Astrocyte (in vitro differentiated cells and primary cell): Measurements from ENCODE around the gene KDELR1. TPM values are rescaled to one million over a fixed set of nuclear protein-coding genes. Genes with fewer than 3 reads are reported as not detected.

Source experiments
- DNase-seq: peaks from one replicate; pipeline ENCODE4 v3.0.0-alpha.2; 2010; ENCODE audit warnings: low read depth
- FAIRE-seq: peaks from 2 replicates; lab custom pipeline; 2011; peaks lifted over from hg19 to GRCh38; lab: Jason Lieb, UNC
- H2AFZ ChIP-seq: 2 replicates; pipeline ENCODE4 v1.6.0; 2012; ENCODE audit warnings: low read depth, low read length, inconsistent platforms
- H3K27ac ChIP-seq: 2 replicates; pipeline ENCODE4 v1.5.1; 2011; ENCODE audit warnings: low read depth, low read length, inconsistent platforms
- H3K27me3 ChIP-seq: 2 replicates; pipeline ENCODE4 v1.6.0; 2011; ENCODE audit warnings: low read length, inconsistent platforms; ENCODE audit not compliant: insufficient read depth
- H3K36me3 ChIP-seq: 2 replicates; pipeline ENCODE4 v1.5.1; 2011; ENCODE audit warnings: low read length, inconsistent platforms; ENCODE audit not compliant: insufficient read depth
- H3K4me1 ChIP-seq: 2 replicates; pipeline ENCODE4 v1.5.1; 2011; ENCODE audit warnings: low read length, inconsistent platforms; ENCODE audit not compliant: insufficient read depth
- H3K4me2 ChIP-seq: 2 replicates; pipeline ENCODE4 v1.6.0; 2012; ENCODE audit warnings: low read length, inconsistent platforms
- H3K4me3 ChIP-seq: 2 replicates; pipeline ENCODE4 v1.5.1; 2011; ENCODE audit warnings: low read depth, mild to moderate bottlenecking, low read length, inconsistent platforms; ENCODE audit not compliant: insufficient read depth
- H3K79me2 ChIP-seq: 2 replicates; pipeline ENCODE4 v1.6.0; 2012; ENCODE audit warnings: mild to moderate bottlenecking, low read length, inconsistent platforms; ENCODE audit not compliant: insufficient read depth
- H3K9ac ChIP-seq: 2 replicates; pipeline ENCODE4 v1.6.0; 2012; ENCODE audit warnings: mild to moderate bottlenecking, low read length, inconsistent platforms
- H3K9me3 ChIP-seq: 2 replicates; pipeline ENCODE4 v1.5.1; 2012; ENCODE audit warnings: low read depth, mild to moderate bottlenecking, low read length, inconsistent platforms; ENCODE audit not compliant: insufficient read depth
- H4K20me1 ChIP-seq: 2 replicates; pipeline ENCODE4 v1.6.0; 2012; ENCODE audit warnings: low read length, inconsistent platforms; ENCODE audit not compliant: insufficient read depth
- H3K27ac Mint-ChIP-seq: one replicate; pipeline ENCODE4 v1.8.0; 2021; ENCODE audit warnings: mild to moderate bottlenecking, mixed read lengths; ENCODE audit not compliant: unreplicated experiment
- H3K27me3 Mint-ChIP-seq: one replicate; pipeline ENCODE4 v1.8.0; 2021; ENCODE audit warnings: low read depth, mixed read lengths; ENCODE audit not compliant: unreplicated experiment
- H3K36me3 Mint-ChIP-seq: one replicate; pipeline ENCODE4 v1.8.0; 2021; ENCODE audit warnings: low read depth, mixed read lengths; ENCODE audit not compliant: unreplicated experiment
- H3K4me1 Mint-ChIP-seq: one replicate; pipeline ENCODE4 v1.8.0; 2021; ENCODE audit warnings: low read depth, mixed read lengths; ENCODE audit not compliant: unreplicated experiment
- H3K4me3 Mint-ChIP-seq: one replicate; pipeline ENCODE4 v1.8.0; 2021; ENCODE audit warnings: mild to moderate bottlenecking, moderate library complexity, mixed read lengths; ENCODE audit not compliant: unreplicated experiment
- H3K9me3 Mint-ChIP-seq: one replicate; pipeline ENCODE4 v1.8.0; 2021; ENCODE audit warnings: mild to moderate bottlenecking, mixed read lengths; ENCODE audit not compliant: unreplicated experiment
- CTCF ChIP-seq: IDR thresholded peaks from 2 replicates; pipeline ENCODE4 v1.5.1; 2011; ENCODE audit warnings: low read depth, mild to moderate bottlenecking, inconsistent platforms, low read length, moderate library complexity; ENCODE audit not compliant: insufficient read depth
- EZH2 ChIP-seq: IDR thresholded peaks from 2 replicates; pipeline ENCODE4 v1.6.1; 2012; ENCODE audit warnings: mild to moderate bottlenecking, low read length, inconsistent platforms; ENCODE audit not compliant: insufficient read depth
- total RNA-seq: library from RNA; stranded (reverse); gene quantifications from 2 replicates; pipeline ENCODE4 v1.2.1, GENCODE V29; 2021

Gene KDELR1
- total RNA-seq, 1 donor from 2014 or later: 370 TPM

GRCh38 chr19:48362716-48363499 lies 28.4 kb downstream of the KDELR1 start:
- DNase-seq (peak; percentile 89), FAIRE-seq (no peak)
- H3K27me3 Mint-ChIP-seq: no peaks in the 10 kb centered on the region
- peak overlapping the region; percentile 89 for H3K9ac ChIP-seq
- no peaks in the 10 kb centered on the region for H3K36me3 ChIP-seq
- peaks cover 5% of the 10 kb centered on the region for H3K9me3 Mint-ChIP-seq
- H3K79me2 ChIP-seq: no peaks in the 10 kb centered on the region
- peaks cover 2% of the 10 kb centered on the region for H3K36me3 Mint-ChIP-seq
- no peaks in the 10 kb centered on the region for H3K27me3 ChIP-seq
- no peaks in the 10 kb centered on the region for H3K4me1 Mint-ChIP-seq
- peak overlapping the region; percentile 98 for H3K4me2 ChIP-seq
- H3K4me1 ChIP-seq: peaks cover 6% of the 10 kb centered on the region
- no peak for TF ChIP-seq EZH2
- TF ChIP-seq CTCF: no peak
- peak overlapping the region; percentile 84 for H3K27ac Mint-ChIP-seq
- peak overlapping the region; percentile 78 for H3K4me3 ChIP-seq
- no peaks in the 10 kb centered on the region for H4K20me1 ChIP-seq
- H3K4me3 Mint-ChIP-seq: peak overlapping the region; percentile 84
- peak overlapping the region; percentile 74 for H3K27ac ChIP-seq
- peak overlapping the region; percentile 85 for H2AFZ ChIP-seq
- H3K9me3 ChIP-seq: no peaks in the 10 kb centered on the region

DNA sequence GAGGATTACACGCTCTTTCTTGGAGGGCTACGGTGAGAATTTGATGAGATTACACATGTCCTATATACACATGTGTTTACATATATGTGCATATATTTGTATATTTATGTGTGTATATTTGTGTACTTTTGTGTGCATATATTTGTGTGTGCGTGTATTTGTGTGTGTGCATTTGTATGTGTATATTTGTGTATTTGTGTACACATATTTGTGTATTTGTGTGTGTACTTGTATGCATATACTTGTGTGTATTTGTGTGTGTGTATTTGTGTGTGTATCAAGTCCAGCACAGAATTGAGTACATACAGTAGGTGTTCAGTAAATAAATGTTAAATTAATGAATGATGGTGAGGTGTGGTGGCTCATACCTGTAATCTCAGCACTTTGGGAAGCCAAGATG lies 29.4 kb downstream of the KDELR1 start:
- no peaks in the 10 kb centered on the region for H3K4me1 Mint-ChIP-seq
- no peak for DNase-seq
- no peak overlapping the region for H3K4me3 ChIP-seq
- no peak overlapping the region for H3K9ac ChIP-seq
- H3K9me3 Mint-ChIP-seq: peaks cover 5% of the 10 kb centered on the region
- no peak overlapping the region for H3K4me2 ChIP-seq
- peaks cover 2% of the 10 kb centered on the region for H3K36me3 Mint-ChIP-seq
- FAIRE-seq: no peak
- H3K36me3 ChIP-seq: no peaks in the 10 kb centered on the region
- no peak overlapping the region for H3K27ac ChIP-seq
- TF ChIP-seq EZH2: no peak
- no peak for TF ChIP-seq CTCF
- no peaks in the 10 kb centered on the region for H3K27me3 Mint-ChIP-seq
- H2AFZ ChIP-seq: no peak overlapping the region
- no peaks in the 10 kb centered on the region for H4K20me1 ChIP-seq
- no peaks in the 10 kb centered on the region for H3K9me3 ChIP-seq
- H3K4me1 ChIP-seq: peaks cover 6% of the 10 kb centered on the region
- no peaks in the 10 kb centered on the region for H3K27me3 ChIP-seq
- no peaks in the 10 kb centered on the region for H3K79me2 ChIP-seq
- peak overlapping the region; percentile 75 for H3K27ac Mint-ChIP-seq
- H3K4me3 Mint-ChIP-seq: peak overlapping the region; percentile 60

GRCh38 chr19:48359123-48359522 lies 32.2 kb downstream of the KDELR1 start:
- H3K27ac Mint-ChIP-seq: no peak overlapping the region
- H3K36me3 Mint-ChIP-seq: peaks cover 2% of the 10 kb centered on the region

More at GRCh38 chr19:48359123-48359522, 32.2 kb downstream of the KDELR1 start:
- no peaks in the 10 kb centered on the region for H3K27me3 ChIP-seq
- no peaks in the 10 kb centered on the region for H4K20me1 ChIP-seq
- Mint-ChIP-seq H3K27me3 (no peaks in the 10 kb centered on the region), H3K4me3 (no peak overlapping the region), H3K9me3 (peaks cover 5% of the 10 kb centered on the region), H3K4me1 (peaks cover 5% of the 10 kb centered on the region)
- TF ChIP-seq EZH2 (no peak), CTCF (no peak)
- no peak for FAIRE-seq
- H3K27ac ChIP-seq: no peak overlapping the region
- H3K4me1 ChIP-seq: peaks cover 11% of the 10 kb centered on the region
- DNase-seq: no peak
- H2AFZ ChIP-seq: no peak overlapping the region
- H3K79me2 ChIP-seq: no peaks in the 10 kb centered on the region
- H3K9me3 ChIP-seq: no peaks in the 10 kb centered on the region
- H3K36me3 ChIP-seq: no peaks in the 10 kb centered on the region
- H3K4me3 ChIP-seq: no peak overlapping the region
- no peak overlapping the region for H3K9ac ChIP-seq
- H3K4me2 ChIP-seq: no peak overlapping the region
